Upper lobe of left lung (tissue), 4 donors: ENCODE data around the gene PDE11A.

Experiments
- POLR2A ChIP-seq, 4 donors: fragments of 450-650 bp; IDR thresholded peaks; one replicate each; pipeline ENCODE4 v1.5.1; 2016 to 2017; ENCODE audit warnings: antibody characterized with exemption in 4 of 4, mild to moderate bottlenecking in 2 of 4
- POLR2AphosphoS5 ChIP-seq, 2 donors: sonication (generic); formaldehyde crosslinking; IDR thresholded peaks; one replicate each; pipeline ENCODE4 v1.5.1; 2017; ENCODE audit warnings: antibody characterized with exemption in 2 of 2
- TF ChIP-seq, protein P1 (sequence below), 6 experiments: fragments of 450-650 bp in 4 of 6; fragments of 200-600 bp in 2 of 6; sonication (generic) in 2 of 6; IDR thresholded peaks; one replicate each; pipeline ENCODE4 v1.5.1; 2016 to 2019; ENCODE audit warnings: antibody characterized with exemption in 6 of 6

DNA sequence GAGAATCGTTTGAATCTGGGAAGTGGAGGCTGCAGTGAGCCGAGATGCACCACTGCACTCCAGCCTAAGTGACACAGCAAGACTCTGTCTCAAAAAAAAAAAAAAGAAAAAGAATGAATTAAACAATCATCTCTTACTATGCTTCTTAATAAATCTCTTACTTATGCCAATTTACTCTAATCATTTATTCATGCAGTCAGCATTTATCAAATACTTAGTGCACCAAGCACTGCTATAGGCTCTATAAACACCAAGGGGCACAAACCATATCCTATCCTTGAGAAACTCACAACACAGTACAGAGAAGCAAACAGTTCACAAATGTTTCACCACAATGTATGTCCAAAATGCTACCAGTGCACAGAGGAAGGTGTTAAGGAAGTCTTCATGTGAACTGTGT, 189.4 kb downstream of the PDE11A start:
- TF ChIP-seq, protein P1, sequence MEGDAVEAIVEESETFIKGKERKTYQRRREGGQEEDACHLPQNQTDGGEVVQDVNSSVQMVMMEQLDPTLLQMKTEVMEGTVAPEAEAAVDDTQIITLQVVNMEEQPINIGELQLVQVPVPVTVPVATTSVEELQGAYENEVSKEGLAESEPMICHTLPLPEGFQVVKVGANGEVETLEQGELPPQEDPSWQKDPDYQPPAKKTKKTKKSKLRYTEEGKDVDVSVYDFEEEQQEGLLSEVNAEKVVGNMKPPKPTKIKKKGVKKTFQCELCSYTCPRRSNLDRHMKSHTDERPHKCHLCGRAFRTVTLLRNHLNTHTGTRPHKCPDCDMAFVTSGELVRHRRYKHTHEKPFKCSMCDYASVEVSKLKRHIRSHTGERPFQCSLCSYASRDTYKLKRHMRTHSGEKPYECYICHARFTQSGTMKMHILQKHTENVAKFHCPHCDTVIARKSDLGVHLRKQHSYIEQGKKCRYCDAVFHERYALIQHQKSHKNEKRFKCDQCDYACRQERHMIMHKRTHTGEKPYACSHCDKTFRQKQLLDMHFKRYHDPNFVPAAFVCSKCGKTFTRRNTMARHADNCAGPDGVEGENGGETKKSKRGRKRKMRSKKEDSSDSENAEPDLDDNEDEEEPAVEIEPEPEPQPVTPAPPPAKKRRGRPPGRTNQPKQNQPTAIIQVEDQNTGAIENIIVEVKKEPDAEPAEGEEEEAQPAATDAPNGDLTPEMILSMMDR (IDR thresholded peaks at IDR 0.05), result no peak
- TF ChIP-seq POLR2A (IDR thresholded peaks at IDR 0.05) (no peak), POLR2AphosphoS5 (IDR thresholded peaks at IDR 0.05) (no peak)
